Gastrocnemius medialis (tissue), 4 donors: Measurements from ENCODE around the gene IL18R1.

Experiments
- POLR2A ChIP-seq, 2 donors: fragments of 450-650 bp; IDR thresholded peaks; one replicate each; pipeline ENCODE4 v1.6.1; 2017; ENCODE audit warnings: antibody characterized with exemption in 2 of 2, mild to moderate bottlenecking in 2 of 2, moderate library complexity in 2 of 2
- TF ChIP-seq, protein P1 (sequence below), 5 experiments: fragments of 450-650 bp in 3 of 5; fragments of 200-600 bp in 2 of 5; sonication (generic) in 2 of 5; IDR thresholded peaks in 4 of 5; conservative IDR thresholded peaks in 1 of 5; 1 replicate in 4 of 5; 2 replicates in 1 of 5; pipeline ENCODE4 v1.5.1; 2016 to 2019; ENCODE audit warnings: antibody characterized with exemption in 5 of 5, mild to moderate bottlenecking in 3 of 5, moderate library complexity in 3 of 5

DNA sequence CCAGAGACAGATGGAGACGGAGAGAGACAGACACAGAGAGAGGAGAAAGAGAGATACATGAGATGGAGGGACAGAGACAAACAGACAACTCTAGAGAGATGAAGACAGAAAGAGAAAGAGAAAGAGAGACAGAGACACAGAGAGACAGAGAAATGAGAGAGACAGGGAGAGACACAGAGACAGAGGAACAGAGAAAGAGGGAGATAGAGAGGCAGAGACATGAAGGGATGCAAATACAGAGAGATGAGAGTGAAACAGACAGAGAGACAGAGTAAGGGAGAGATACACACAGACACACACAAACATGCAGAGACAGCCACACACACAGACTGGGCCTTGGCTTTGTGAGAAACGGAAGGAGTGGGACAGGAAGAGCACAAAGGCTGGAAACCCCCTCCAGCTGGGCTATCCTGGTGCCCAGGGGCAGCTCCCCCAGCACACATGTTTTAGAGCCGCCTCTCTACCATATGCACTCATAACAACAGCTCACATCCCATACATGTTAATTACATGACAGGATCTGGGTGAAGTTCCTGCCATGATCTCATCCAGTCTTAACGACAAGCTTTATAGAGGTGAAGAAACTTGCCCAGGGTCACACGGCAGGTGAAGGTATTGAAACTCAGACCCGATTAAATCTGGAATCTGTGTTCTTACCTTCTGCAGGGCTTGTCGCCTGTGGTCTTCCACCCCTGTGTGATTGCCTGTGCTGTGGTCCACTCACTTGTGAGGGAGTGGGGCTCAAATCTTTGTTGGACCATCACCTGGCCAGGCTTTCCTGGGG lies 32.4 kb downstream of the IL18R1 start:
- TF ChIP-seq, protein P1, sequence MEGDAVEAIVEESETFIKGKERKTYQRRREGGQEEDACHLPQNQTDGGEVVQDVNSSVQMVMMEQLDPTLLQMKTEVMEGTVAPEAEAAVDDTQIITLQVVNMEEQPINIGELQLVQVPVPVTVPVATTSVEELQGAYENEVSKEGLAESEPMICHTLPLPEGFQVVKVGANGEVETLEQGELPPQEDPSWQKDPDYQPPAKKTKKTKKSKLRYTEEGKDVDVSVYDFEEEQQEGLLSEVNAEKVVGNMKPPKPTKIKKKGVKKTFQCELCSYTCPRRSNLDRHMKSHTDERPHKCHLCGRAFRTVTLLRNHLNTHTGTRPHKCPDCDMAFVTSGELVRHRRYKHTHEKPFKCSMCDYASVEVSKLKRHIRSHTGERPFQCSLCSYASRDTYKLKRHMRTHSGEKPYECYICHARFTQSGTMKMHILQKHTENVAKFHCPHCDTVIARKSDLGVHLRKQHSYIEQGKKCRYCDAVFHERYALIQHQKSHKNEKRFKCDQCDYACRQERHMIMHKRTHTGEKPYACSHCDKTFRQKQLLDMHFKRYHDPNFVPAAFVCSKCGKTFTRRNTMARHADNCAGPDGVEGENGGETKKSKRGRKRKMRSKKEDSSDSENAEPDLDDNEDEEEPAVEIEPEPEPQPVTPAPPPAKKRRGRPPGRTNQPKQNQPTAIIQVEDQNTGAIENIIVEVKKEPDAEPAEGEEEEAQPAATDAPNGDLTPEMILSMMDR (IDR thresholded peaks at IDR 0.05 in 4 of 5, conservative IDR thresholded peaks at IDR 0.05 in 1 of 5), result no peak
- no peak for TF ChIP-seq POLR2A (IDR thresholded peaks at IDR 0.05)
